DND-41 (cell line): ENCODE measurements around the gene NSUN2.

Experiments used
- CTCF ChIP-seq: IDR thresholded peaks from 2 replicates; pipeline ENCODE4 v1.5.1; 2012; ENCODE audit warnings: borderline replicate concordance, low read length, moderate library complexity, mild to moderate bottlenecking; ENCODE audit not compliant: poor library complexity, severe bottlenecking; ENCODE audit errors: extremely low read depth
- EZH2 ChIP-seq: IDR thresholded peaks from 3 replicates; pipeline ENCODE4 v1.6.1; 2012; ENCODE audit warnings: borderline replicate concordance, low read depth, mild to moderate bottlenecking, moderate library complexity, low read length, inconsistent platforms; ENCODE audit not compliant: severe bottlenecking

GRCh38 chr5:6578676-6579343 is 54.0 kb downstream of the NSUN2 start:
- TF ChIP-seq CTCF (no peak), EZH2 (no peak)
